KBM-7 (cell line): ENCODE results near the gene DENND4A.

Experiments used
- DNase-seq: peaks from one replicate; pipeline ENCODE4 v3.0.0-alpha.2; 2015
- in situ Hi-C: fragments of 300-500 bp; cut with MboI; formaldehyde crosslinking; loops from 2 replicates; pipeline ENCODE4 v1.14.3; 2020; ENCODE audit warnings: low sequenced_read_pairs, low pct_unique_long_range_greater_than_20kb, mixed read lengths

DENND4A gene

DNA sequence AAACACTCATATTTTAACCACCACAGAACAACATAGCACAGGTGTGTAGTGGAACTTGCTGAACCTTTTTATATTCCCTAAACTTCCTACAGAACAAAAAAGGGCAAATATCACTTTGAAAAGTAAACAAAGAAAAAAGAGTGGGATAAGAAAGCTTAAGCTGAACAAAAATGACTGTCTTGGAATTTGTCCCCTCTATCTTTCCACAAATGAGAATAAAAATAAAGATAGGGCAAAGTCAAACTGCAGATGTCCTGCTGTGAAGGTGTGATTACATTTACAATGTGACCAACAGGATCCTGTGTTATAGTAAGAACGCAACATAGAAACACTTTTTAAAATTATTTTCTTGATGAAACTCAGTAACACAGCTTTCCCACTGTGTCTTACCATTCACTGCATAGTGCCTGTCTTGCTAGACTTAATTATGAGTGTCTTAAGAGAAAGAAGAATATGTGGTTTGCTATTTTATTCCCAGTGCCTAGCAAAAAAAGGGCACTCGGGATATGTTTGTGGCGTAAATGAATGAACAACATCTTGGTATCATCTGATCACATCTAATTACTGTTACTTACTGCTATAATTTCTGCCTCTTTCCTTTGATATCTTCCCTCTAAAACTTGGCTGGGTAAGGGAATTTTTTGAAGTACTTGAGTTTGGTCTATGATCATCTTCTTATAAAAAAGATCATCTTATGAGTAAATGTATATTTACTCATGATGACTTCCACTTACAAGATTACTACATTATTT lies 67.5 kb downstream of the DENND4A start:
- in situ Hi-C loops = no loop called here
- no peak for DNase-seq

DNA sequence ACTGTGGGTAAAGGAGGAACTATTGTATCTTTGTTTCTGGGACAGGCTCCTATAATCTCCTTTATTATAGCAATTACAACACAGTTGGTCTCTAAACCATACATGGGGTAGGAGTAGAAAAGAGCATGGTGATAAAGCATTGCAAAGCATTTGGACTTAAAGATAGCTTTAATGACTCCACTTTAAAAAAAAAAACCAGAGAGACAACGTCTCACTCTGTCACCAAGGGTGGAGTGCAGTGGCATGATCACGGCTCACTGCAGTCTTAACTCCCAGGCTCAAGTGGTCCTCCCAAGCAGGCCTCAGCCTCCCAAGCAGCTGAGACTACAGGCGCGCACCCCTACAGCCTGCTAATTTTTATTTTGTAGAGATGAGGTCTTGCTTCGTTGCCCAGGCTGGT lies 68.2 kb downstream of the DENND4A start:
- DNase-seq = no peak
- in situ Hi-C loops = no loop called here

DNA sequence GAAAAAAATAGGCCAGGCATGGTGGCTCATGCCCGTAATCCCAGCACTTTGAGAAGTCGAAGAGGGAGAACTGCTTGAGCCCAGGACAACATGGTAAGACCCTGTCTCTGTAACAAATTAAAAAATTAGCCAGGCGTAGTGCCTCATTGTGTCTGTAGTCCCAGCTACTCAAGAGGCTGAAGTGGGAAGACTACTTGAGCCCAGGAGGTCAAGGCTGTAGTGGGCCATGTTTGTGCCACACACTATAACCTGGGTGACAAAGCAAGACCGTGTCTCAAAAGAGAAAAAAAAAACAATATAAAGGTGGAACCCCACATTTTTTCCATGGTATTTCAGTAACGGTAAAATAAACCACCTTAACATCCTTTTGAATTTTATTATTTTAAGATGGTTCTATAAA lies 69.9 kb downstream of the DENND4A start:
- DNase-seq = no peak
- in situ Hi-C loops = no loop called here

DNA sequence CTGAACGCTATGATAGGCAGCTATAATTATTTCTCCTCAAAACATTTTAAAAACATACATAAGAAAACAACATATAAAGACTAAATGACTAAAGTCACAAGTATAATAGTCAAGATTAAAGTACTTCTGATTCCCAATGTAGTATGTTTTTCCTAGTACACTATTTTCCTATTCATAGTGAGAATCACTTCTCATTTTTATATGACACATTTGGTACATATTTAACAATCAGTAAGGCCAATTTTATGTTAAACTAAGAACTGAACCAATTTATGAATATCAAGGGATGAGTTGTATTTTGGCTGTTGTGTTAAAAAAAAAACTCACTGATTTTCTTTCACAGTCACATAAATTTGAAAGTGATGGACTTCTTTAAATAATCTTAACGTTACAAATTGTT lies 79.7 kb downstream of the DENND4A start:
- in situ Hi-C loops = no loop called here
- DNase-seq = no peak

DNA sequence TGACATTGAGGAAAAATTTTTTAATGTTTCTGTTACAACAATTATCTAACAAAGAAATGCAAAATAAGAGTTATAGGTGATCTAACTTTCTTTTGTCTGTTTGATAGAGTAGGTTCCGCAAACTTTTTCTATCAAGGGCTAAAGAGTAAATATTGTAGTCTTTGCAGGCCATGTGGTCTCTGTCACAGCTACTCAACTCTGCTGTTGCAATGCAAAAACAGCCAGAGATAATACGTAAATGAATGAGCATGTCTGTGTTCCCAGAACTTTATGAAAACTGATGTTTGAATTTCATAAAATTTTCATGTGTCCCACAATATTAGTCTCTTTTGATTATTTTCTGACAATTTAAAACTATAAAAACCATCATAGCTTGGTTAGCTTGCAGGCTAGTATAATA lies 97.0 kb downstream of the DENND4A start:
- no peak for DNase-seq
- in situ Hi-C loops = no loop called here

DNA sequence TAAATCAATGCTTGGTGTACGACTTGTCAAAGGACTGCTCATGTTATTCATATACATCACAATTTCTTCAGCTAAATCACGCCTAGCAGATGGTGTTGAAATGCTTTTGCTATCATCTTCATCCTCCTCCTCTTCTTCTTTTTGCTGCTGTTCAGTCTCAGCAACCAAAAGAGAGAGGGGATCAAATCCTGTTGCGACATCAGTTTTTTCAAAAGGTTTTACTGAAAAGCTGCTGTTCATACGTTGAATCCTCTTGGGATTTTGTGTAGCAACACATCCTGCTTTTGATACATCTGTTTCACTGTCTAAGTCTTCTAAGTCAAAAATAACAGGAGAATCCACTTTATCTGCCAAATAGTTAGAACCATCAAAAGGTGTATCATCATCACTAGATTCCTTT lies 101.3 kb downstream of the DENND4A start:
- no peak for DNase-seq
- in situ Hi-C loops = no loop called here

DNA sequence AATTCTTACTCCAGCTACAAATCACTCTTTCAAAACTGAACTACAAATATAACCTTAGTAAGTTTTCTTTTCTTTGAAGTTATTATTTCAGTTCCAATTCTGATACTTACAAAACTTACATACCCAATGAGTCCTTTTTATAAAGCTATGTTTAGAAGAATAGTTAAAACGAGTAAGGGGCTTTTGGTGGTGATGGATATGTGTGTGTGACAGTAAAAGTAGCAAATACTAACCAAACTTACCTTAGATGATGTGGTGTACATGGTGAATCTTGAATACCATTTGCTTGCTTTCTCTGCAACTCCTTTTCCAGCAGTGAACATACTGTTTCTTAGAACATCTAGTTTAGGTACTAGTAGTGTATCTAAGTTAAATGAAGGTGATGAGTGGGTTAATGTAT lies 101.9 kb downstream of the DENND4A start:
- DNase-seq = no peak
- in situ Hi-C loops = no loop called here

DNA sequence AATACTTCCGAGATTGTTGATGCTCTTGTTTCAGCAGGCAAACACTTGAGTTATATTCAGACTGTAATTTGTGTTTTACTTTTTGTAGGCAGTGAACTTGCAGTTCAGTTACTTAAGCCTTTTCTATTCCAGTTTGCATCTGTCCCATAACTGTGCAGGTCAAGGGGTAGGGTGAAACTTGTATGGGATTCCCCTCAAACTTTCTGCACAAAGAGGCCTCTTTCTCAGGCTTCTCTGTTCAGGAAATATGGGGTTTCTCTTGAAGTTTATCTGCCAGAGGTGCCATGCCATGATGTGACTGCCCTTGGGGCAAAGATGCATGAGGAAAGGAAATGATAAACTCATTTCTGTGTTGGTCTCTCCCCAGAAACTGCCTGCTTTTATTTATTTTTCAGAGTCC lies 103.6 kb downstream of the DENND4A start:
- DNase-seq = no peak
- in situ Hi-C loops = no loop called here

DNA sequence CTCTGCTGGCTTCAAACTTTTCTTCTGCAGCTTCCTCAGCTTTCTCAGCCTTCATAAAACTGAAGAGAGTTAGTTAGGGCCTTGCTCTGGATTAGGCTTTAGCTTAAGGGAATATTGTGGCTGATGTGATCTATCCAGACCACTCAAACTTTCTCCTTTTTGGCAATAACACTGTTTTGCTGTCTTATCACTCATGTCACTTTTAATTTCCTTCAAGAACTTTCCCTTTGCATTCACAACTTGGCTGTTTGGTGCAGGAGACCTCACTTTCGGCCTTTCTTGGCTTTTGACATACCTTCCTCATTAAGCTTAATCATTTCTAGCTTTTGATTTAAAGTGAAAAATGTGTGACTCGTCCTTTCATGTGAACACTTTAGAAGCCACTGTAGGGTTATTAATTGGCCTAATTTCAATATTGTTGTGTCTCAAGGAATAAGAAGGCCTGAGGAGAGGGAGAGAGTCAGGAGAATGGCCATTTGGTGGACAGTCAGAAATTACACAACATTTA lies 109.6 kb downstream of the DENND4A start:
- in situ Hi-C loops = no loop called here
- no peak for DNase-seq

DNA sequence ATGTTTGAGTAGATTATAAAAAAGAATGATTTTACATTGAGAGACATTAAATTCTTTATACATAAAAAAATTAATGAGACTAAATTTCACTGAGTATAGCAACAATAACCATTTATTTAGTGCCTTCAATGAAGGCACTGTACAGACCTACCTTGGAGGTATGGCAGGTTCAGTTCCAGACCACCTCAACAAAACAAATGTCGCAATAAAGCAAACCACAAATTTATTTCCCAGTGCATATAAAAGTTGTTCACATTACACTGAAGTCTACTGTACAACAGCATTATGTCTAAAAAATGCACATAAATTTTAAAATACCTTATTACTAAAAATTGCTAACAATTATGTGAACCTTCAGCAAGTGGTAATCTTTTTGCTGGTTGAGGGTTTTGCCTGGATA lies 111.5 kb downstream of the DENND4A start:
- in situ Hi-C loops = no loop called here
- no peak for DNase-seq

DNA sequence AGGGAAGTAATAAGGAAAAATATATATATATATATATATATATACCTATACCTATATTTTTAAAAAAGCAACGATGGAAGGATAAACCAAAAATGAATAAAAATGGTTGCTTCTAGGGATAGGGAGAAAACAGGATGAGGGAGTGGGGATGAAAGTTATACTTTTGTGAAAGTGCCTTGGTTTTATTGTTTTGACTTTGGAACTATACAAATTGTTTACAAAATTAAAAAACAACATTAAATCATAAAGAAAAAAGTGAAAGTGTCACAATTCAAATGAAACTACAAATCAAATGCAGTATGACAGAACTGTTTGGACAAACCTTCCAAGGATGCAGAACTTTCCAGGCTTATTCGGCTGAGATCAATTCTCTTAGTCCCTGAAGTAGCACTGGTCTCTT lies 116.0 kb downstream of the DENND4A start:
- in situ Hi-C loops = no loop called here
- DNase-seq = no peak

DNA sequence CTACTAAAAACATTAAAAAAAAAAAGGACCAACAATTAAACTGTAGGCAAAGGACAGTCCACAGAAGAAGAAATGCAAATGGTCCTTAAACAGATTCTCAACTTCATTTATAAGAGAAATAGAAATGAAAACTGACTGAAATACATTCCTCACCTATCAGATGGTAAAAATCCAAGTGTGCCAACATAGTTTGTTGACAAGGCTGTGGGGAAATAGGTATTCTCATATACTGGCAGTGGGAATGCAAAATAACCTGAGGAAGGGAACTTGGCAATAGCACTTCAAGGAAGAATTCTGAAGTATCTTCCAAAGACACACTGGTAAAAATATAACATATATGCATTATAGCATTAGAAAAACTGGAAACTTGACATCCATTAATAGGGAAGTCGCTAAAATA lies 116.5 kb downstream of the DENND4A start:
- DNase-seq = no peak
- in situ Hi-C loops = no loop called here

DNA sequence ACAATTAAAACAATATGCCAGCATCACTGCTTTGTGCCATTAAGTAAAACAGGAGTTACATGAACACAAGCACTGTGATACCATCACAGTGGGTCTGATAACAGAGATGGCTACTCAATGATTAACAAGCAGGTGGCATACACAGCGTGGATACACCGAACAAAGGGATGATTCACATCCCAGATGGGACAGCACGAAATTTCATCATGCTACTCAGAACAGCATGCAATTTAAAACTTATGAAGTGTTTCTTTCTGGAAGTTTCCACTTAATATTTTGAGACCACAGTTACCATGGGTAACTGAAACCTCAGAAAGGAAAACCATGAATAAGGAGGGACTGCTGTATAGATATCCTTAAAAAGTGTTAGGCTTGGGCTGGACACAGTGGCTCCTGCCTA lies 125.8 kb downstream of the DENND4A start:
- DNase-seq = no peak
- in situ Hi-C loops = no loop called here

DNA sequence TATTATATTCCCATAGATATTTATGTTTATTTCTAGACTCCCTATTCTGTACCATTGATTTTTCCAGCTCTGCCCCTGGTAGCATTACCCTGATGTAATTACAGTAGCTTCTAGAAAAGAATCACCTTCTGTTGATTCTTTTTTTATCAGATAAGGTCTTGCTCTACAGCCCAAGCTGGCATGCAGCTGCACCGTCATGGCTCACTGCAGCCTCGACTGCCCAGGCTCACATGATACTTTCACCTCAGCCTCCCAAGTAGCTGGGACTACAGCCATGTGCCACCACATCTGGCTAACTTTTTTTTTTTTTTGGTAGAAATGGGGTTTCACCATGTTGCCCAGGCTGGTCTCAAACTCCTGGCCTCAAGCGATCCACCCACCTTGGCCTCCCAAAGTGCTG lies 128.6 kb downstream of the DENND4A start:
- DNase-seq = no peak
- in situ Hi-C loops = no loop called here

DNA sequence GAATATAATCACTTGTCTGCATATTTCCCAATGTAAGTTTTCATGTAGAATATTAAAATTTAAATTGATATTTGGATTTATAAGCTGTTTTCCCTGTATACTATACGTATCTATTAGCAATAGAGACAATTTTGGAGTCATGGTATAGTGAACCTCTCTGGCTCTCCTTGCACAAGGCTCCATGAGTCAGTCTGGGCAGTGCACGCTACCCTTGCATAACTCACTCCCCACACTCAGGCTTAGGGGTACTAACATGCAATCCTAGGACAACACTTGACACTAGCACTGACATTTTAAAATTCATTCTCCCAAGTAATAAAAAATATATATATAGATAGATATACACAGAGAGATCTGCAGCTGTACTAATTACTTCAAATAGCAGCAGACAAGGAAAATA lies 131.2 kb downstream of the DENND4A start:
- DNase-seq = no peak
- in situ Hi-C loops = no loop called here

DNA sequence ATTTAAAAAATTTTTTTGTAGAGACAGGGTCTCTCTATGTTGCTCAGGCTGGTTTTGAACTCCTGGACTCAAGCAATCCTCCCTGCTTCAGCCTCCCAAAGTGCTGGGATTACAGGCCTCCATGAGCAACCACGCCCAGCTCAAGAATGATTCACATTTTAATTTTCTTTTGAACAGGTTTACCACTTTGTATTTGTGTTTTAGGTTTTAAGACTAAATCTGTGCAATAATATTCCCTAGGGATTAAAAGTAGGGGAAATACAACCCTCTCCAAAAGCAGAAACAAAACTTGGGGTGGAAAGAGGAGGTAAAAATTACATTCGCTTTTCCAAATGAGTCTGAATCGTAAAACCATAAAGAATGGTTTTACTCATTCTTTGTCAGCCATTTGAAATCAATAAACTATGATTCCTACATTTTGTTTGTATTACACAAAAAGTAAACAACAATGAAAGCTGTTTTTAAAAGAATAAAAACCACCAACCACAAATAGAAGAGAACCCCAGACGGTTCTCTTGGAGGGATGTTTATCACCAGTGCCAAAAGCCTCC lies 132.5 kb downstream of the DENND4A start:
- DNase-seq = no peak
- in situ Hi-C loops = no loop called here

DNA sequence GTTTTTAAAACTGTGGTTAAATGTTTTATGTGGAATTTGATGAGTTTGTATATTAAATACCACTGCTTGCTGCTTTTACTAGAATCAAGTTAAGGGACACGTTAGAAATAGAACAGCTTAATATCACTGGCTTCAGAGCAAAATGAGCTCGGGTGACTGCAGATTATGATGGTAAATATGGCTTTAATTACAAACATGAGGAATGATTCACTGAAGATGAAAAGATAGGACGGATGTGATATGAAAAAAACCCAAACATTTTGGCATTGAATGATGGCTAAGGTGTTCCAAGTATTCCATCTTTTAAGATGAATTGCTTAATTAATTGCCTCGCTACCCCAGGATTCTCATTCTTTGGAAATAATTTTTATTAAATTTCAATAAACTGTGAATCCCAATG lies 136.6 kb downstream of the DENND4A start:
- in situ Hi-C loops = no loop called here
- DNase-seq = no peak

DNA sequence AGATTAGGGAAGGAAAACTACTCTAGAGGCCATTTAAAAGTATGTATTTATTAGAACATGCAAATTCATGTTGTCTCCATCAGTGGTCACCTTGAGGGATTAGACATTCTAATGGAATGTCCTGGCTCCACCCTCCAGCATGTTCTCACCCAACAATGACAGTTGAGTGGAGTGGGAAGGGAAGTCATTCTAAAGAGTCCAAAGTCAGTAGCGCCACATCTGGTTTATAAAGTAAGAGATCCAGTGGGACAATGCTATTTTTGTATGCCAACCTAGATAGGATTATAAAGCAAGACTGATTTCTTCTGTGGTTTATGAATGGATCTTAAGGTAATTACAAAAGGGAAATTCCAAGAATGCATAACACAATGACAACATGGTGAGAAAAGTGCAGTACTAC lies 137.1 kb downstream of the DENND4A start:
- no peak for DNase-seq
- in situ Hi-C loops = no loop called here

DNA sequence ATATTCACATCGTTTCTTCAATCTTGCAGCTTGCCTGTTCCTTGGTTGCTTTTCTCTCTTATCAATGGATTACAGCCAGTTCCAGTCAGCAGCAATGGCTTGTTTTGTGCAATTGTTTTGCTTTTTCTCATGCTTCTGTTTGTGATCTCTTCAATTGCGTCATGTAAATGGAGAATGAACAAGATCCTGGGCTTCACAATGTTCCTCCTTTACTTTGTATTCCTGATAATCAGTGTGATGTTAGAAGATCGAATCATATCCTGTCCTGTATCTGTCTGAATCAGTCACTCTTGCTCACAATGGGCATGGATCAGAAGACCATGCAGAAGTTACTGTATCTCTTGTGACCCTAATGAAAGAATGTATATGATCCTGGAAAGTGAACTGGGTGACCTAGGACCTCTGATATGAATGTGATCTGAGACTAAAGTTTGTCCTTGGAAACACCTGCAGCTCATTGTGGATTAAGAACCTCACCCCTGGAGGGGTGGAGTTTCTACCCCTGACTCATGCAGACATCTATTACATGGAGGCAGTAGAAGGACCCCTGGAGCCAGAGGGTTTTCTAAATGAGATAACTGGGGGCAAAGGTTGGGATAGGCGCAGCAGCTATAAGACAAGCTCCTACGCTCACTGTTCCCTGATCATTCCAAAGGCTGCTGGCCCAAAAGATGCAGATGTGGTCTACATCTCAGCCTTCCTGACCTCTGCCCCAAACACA lies 138.1 kb downstream of the DENND4A start:
- in situ Hi-C loops = no loop called here
- no peak for DNase-seq

DNA sequence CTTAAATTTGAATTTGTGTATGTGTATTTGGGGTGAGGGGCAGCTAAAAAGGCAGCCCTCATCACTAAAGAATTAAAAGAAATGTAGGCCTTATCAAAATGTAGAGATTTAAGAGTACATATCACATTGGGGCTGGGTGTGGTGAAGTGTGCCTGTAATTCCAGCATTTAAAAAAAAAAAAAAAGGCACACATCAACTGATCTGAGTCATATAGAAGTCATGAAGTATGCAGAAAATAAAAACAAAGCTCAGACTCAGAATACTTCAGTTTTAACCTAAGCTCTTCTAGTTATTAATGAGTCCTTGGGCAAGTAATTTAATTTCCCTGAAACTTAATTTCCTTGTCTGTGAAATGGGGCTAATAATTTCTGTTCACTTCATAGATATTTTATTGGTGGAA lies 138.8 kb downstream of the DENND4A start:
- DNase-seq = no peak
- in situ Hi-C loops = no loop called here
